Colonic mucosa (tissue), 4 donors: ENCODE measurements around the gene KDM4B. TPM values are rescaled to one million over a fixed set of nuclear protein-coding genes. Genes with fewer than 3 reads are reported as not detected.

Source experiments
- DNase-seq: peaks from one replicate; pipeline ENCODE4 v3.0.0-alpha.2; 2020
- H3K27ac ChIP-seq: fragments of 200-600 bp; one replicate; pipeline ENCODE4 v1.8.0; 2021
- H3K27me3 ChIP-seq: fragments of 200-600 bp; one replicate; pipeline ENCODE4 v1.8.0; 2021
- H3K36me3 ChIP-seq: fragments of 200-600 bp; one replicate; pipeline ENCODE4 v1.8.0; 2021
- H3K4me1 ChIP-seq: fragments of 200-600 bp; one replicate; pipeline ENCODE4 v1.8.0; 2021; ENCODE audit warnings: mild to moderate bottlenecking
- H3K4me3 ChIP-seq: fragments of 200-600 bp; one replicate; pipeline ENCODE4 v1.8.0; 2021
- H3K9ac ChIP-seq, 2 donors: one replicate each; pipeline ENCODE4 v1.7.0; 2013; ENCODE audit warnings: control low read depth in 2 of 2, low read depth in 2 of 2, low read length in 2 of 2
- H3K9me3 ChIP-seq: fragments of 200-600 bp; one replicate; pipeline ENCODE4 v1.8.0; 2021
- CTCF ChIP-seq: fragments of 200-600 bp; IDR thresholded peaks from one replicate; pipeline ENCODE4 v1.8.0; 2022; ENCODE audit warnings: antibody characterized with exemption, mild to moderate bottlenecking
- intact Hi-C: fragments of 100-400 bp; cut with DNase I; formaldehyde crosslinking; loops from one replicate; pipeline ENCODE4 v1.14.1; 2022
- total RNA-seq, 2 donors: library from RNA; stranded (reverse); fragmentation: NEBNext Ultra II Directional in 1 of 2; extraction: Animal tissue kit (Norgen Biotek cat#: 25700) in 1 of 2; gene quantifications; one replicate each; pipeline ENCODE4 v1.2.1, GENCODE V29; 2021
- donor health status: healthy.
- donor health status: DM: no; HTN: no; CAD: no.
- donor health status: DM: no; HTN: no; CAD: no.

The KDM4B gene
- total RNA-seq, 2 donors from 2014 or later = 35.2 to 52.9 TPM

- Histone ChIP-seq H3K4me1 (no peaks in the 10 kb centered on the region), H3K27me3 (no peaks in the 10 kb centered on the region), H3K27ac (no peak overlapping the region), H3K36me3 (no peaks in the 10 kb centered on the region), H3K9me3 (no peaks in the 10 kb centered on the region), H3K9ac (no peak overlapping the region), H3K4me3 (no peak overlapping the region)
- intact Hi-C loops = no loop called here
- no peak for TF ChIP-seq CTCF
- no peak for DNase-seq
Observed at GRCh38 chr19:5066768-5067167, 97.9 kb downstream of the KDM4B start.

GRCh38 chr19:5067678-5068077 lies 98.8 kb downstream of the KDM4B start:
- Histone ChIP-seq H3K27me3 (no peaks in the 10 kb centered on the region), H3K36me3 (no peaks in the 10 kb centered on the region), H3K27ac (no peak overlapping the region), H3K4me1 (no peaks in the 10 kb centered on the region), H3K9ac (no peak overlapping the region), H3K9me3 (no peaks in the 10 kb centered on the region), H3K4me3 (no peak overlapping the region)
- intact Hi-C loops = no loop called here
- no peak for DNase-seq
- TF ChIP-seq CTCF = no peak

GRCh38 chr19:5068233-5069072 lies 99.5 kb downstream of the KDM4B start:
- Histone ChIP-seq H3K4me3 (no peak overlapping the region), H3K9ac (no peak overlapping the region), H3K27ac (no peak overlapping the region), H3K9me3 (no peaks in the 10 kb centered on the region), H3K27me3 (no peaks in the 10 kb centered on the region), H3K36me3 (no peaks in the 10 kb centered on the region), H3K4me1 (no peaks in the 10 kb centered on the region)
- intact Hi-C loops = no loop called here
- DNase-seq = no peak
- no peak for TF ChIP-seq CTCF

- intact Hi-C loops = no loop called here
- Histone ChIP-seq H3K4me1 (no peaks in the 10 kb centered on the region), H3K36me3 (no peaks in the 10 kb centered on the region), H3K4me3 (no peak overlapping the region), H3K9me3 (no peaks in the 10 kb centered on the region), H3K9ac (no peak overlapping the region), H3K27ac (no peak overlapping the region), H3K27me3 (no peaks in the 10 kb centered on the region)
- no peak for DNase-seq
- TF ChIP-seq CTCF = no peak
Observed at GRCh38 chr19:5070331-5070730, 101.4 kb downstream of the KDM4B start.

GRCh38 chr19:5070930-5071329 lies 102.0 kb downstream of the KDM4B start:
- Histone ChIP-seq H3K36me3 (no peaks in the 10 kb centered on the region), H3K9ac (no peak overlapping the region), H3K9me3 (no peaks in the 10 kb centered on the region), H3K4me1 (no peaks in the 10 kb centered on the region), H3K4me3 (no peak overlapping the region), H3K27ac (no peak overlapping the region), H3K27me3 (no peaks in the 10 kb centered on the region)
- no peak for TF ChIP-seq CTCF
- DNase-seq = no peak
- intact Hi-C loops = no loop called here
